Skin epidermis (tissue), 12 donors: ENCODE data around the gene CHST15.

Experiments used
- H3K27ac ChIP-seq, 21 experiments: fragments of 200-600 bp; sonication (generic) in 11 of 21; one replicate each; pipeline ENCODE4 v1.5.0; 2020; ENCODE audit warnings: mild to moderate bottlenecking in 3 of 21, inconsistent platforms in 2 of 21, moderate library complexity in 2 of 21
- H3K4me3 ChIP-seq, 7 experiments: fragments of 200-600 bp; sonication (generic) in 2 of 7; one replicate each; pipeline ENCODE4 v1.5.0; 2020; ENCODE audit warnings: inconsistent platforms in 2 of 7, mild to moderate bottlenecking in 2 of 7, moderate library complexity in 1 of 7

The CHST15 gene

DNA sequence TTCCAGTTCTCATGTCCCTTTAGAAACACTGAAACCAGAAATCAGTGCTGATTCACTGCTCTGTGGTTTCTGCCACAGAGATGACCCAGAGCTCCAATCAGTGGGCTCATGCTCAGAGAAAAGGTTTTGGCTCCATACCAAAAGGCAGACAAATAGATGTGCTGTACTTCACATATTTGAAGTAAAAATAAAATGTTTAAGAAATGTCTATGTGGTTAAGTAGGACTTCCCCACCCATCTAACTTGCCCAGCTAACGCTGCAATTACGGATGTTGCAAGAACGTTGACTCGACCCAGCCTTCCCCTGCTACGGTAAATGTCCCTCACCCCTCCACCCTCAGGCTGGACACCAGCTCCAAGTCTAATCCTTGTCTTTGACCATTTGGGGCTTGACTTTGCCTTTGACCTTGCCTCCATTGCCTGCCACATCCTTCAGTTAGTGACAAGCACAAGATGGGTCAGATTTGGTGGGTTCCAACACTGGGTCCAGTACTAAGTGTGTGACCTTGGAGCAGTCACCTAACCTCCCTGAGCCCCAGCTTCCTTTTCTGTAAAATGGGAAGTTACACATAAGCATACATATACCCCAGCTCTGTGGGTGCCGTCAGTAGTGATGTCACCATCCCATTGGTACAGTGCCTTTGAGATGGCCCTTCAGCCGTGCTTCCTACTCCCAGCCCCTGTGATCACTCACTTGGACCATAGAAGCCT lies 95.8 kb downstream of the CHST15 start:
- peak overlapping the region in 8 of 21 experiments; percentile 0 to 60 (median 46) for H3K27ac ChIP-seq
- no peak overlapping the region for H3K4me3 ChIP-seq

DNA sequence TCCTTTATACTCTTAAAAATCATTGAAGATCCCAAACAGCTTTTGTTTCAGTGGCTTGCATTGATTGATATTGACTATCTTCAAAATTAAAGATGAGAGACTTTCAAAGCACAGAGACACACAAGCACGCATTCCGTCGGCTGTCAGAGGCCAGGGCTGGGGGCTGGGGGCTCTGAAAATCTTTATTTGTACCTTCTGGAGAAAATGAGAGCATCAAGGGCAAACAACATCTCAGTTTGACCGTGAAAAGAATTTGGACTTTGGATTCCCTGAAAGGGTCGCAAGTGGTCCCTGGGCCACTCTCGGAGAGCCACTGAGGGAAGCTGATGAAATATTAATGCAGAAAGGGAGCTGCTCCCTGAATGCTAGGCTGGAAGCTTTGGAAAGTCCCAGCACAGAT lies 96.4 kb downstream of the CHST15 start:
- peak overlapping the region in 9 of 21 experiments; percentile 0 to 65 (median 46) for H3K27ac ChIP-seq
- H3K4me3 ChIP-seq = no peak overlapping the region

DNA sequence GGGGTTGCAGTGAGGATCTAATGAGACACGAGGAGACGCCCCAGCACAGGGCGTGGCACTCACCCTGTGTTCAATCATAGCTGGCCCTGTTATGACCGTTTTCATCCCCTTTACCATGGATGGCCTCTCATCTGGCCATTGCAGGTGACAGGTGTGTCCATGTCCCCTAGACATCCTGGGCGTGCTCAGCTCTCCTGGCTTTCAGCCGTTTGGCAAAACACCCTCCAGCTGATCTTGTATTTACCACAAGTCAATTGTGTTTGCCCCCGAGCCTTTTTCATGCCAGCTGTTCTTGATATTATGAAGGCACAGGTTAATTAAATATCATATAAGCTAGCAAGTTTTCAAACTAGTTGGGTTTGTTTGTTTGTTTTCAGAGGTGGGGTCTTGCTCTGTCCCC lies 97.1 kb downstream of the CHST15 start:
- Histone ChIP-seq H3K27ac (peak overlapping the region in 3 of 21 experiments; percentile 6 to 48 (median 37)), H3K4me3 (no peak overlapping the region)

DNA sequence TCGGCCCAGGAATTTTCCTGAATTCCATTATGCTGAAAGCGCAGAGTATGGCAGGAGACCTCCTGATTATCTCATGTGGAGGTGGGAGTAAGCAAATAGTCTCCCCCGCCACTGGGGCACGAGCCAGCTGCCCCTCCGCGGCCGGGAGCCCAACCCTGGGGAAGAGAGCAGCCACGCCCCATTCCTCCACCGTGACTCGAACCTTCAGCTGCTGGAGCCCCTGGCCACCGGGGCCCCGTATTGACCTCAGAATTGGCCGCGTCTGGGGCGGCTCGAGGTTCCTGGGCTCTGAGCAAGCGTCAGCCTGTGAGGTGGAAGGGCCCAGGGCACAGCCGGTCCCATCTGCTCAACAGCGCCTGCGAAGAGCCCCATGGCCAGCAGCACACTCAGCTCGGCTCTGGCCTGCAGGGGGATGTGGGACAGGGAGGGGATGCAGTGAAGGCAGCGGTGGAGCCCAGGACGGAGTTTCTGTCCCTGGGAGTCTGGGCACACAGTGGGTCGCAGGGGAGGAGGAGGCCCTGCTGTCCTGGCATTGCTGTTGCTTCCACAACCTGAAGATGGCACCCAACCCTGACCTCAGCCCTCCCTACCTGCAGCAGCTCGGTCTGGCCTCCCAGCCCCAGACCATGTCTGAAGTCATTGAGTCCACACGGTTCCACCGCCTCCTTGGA lies 97.8 kb downstream of the CHST15 start:
- peak overlapping the region in 7 of 21 experiments; percentile 6 to 67 (median 23) for H3K27ac ChIP-seq
- H3K4me3 ChIP-seq = peak overlapping the region in 3 of 7 experiments; percentile 4 to 17 (median 11)

DNA sequence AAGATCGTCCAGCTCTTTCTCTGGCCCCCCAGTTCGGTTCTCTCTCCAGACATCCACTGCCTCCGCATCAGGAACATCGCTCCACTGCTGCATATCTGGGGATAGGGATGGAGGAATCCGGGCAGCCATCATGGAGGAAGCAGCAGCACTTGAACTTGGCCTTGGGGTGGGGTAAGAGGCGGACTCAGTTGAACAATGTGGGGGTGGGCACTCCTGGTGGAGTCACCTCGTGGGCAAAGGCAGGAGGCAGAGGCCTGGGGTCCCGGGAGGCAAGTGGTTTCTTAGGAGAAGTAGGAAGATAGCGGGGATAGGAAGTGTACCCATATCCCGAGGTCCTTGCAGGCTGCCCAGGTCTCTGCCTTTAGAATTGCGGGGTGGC lies 98.3 kb downstream of the CHST15 start:
- Histone ChIP-seq H3K27ac (peak overlapping the region in 6 of 21 experiments; percentile 6 to 67 (median 30)), H3K4me3 (peak overlapping the region in 3 of 7 experiments; percentile 4 to 17 (median 11))

DNA sequence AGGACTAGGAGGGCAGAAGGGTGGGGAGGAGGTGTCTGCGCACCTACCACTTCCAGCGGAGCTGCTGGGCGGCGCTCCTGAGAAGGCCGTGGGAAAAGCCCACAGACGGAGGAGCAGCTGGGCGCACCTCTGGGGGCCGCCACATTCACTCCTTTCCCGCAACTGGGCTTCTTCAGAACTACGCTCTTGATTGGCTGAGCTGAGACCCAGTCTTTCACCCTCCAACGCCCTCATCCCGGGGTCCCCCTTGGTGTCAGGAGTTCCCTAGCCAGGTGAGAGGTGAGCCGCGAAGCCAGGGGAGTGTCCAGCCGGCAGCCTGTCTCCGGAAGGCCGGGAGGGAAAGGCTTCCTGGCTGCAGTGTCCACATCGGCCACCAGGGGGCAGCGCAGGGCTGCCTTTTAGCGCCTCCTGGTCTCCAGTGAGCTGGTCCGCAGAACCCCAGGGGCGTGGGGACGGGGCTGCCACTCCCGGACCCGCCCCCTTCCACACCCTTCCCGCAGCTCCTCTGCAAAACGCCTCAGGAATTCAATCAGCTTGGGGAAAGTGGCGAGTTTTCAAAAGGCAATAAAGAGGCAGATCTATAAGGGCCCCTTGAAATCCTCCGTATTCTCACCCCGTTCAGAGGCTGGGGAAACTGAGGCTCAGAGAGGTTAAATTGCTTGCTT lies 98.8 kb downstream of the CHST15 start:
- peak overlapping the region in 4 of 21 experiments; percentile 6 to 67 (median 30) for H3K27ac ChIP-seq
- H3K4me3 ChIP-seq = peak overlapping the region in 2 of 7 experiments; percentile 4 to 17

DNA sequence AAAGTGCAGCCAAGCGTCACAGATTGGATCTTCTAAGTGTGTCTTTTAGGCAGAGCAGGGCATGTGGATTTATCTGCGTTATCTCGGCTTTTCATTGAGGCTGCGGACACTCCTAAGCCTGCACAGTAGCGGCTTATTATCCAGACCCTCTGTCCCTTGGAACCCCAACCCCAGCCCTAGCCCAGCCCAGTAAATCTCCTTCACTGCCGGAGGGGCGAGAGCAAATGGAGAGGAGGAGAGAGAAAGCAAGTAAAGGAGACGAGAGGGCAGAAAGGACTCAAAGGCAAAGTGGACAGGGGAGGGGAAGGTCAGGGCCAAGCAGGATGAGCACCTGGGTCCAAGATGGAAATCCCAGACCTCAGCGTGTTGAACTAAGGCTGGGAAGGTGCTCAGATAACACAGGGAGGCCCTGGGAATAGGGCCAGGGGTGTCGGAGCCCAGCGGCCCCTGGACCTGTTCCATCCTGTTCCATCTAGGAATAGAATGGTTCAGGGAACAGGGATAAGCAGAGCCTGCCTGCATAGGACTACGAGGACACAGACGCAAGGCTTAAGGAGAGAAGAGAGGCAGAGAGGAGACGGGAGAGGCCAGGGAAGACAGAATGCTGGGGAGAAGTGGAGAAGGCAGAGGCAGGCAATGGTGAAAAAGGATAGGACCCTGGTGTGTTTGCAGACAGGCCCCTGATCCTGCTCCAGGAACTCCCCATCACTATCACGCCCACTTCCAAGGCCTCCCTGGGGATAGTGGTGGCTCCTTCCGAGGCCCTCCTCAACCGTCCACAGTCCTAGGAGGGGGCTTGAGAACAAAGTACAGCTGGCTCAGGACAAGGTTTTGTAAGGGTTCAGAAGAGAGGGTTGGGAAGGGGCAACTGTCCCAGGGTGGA lies 99.6 kb downstream of the CHST15 start:
- no peak overlapping the region for H3K27ac ChIP-seq
- H3K4me3 ChIP-seq = no peak overlapping the region

DNA sequence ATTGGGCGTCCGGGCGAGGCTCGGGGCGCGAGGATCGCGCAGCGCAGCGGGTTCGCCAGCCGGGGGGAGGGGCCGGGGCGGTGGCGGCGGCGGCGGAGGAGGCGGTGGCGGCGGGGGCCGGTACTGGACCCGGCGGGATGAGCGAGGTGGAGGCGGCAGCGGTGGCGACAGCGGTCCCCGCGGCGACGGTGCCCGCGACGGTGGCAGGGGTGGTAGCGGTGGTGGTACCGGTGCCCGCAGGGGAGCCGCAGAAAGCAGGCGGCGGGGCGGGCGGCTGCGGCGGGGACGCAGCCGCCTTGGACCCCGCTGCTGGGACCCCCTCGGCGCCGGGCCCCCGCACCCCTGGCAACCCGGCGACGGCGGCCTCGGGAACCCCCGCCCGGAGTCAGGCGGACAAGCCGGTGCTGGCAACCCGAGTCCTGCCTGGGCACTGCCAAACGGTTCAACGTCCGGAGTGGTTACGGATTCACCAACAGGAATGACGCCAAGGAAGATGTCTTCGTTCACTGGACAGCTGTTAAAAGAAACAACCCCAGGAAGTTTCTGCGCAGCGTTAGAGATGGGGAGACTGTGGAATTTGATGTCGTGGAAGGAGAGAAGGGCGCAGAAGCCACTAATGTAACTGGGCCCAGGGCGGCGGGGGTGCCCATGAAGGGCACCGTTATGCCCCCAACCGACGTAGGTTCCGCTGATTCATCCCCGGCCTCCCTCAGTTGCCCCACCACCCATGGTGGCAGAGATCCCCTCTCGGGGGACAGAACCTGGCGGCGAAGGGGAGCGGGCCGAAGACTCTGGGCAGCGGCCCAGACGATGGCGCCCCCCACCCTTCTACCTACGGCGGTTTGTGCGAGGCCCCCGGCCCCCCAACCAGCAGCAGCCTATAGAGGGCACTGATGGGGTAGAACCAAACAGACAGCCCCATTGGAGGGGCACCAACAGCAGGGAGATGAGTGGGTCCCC lies 101.5 kb downstream of the CHST15 start:
- H3K27ac ChIP-seq = no peak overlapping the region
- peak overlapping the region in 1 of 7 experiments; percentile 19 for H3K4me3 ChIP-seq

DNA sequence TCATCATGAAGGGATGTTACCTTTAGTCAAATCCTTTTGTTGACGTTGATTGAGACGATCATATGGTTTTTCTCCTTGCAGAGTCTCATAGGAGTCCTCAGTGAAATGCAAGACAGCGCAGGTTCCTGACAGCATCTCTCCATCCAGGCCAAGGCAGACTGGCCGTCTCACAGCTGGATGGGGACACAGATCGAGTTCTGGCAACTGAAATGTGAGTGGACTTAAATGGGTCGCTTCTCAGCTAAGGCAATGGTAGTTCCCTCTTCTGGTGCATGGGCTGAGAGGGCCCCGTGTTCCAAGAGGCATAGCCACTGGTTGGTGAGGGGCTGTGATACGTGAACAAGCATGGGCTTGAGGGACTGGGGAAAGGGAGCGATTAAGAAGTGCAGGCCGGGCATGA lies 102.5 kb downstream of the CHST15 start:
- Histone ChIP-seq H3K27ac (no peak overlapping the region), H3K4me3 (no peak overlapping the region)

DNA sequence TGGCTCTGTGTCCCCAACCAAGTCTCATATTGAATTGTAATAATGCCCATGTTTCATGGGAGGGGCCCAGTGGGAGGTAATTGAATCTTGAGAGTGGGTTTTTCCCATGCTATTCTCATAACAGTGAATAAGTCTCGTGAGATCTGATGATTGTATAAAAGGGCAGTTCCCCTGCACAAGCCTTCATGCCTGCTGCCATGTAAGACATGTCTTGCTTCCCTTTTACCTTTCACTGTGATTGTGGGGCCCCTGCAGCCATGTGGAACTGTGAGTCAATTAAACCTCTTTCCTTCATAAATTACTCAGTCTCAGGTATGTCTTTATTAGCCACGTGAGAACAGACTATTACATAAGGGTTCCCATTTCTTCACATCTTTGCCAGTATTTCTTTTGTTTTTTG lies 104.7 kb downstream of the CHST15 start:
- no peak overlapping the region for H3K27ac ChIP-seq
- H3K4me3 ChIP-seq = no peak overlapping the region

DNA sequence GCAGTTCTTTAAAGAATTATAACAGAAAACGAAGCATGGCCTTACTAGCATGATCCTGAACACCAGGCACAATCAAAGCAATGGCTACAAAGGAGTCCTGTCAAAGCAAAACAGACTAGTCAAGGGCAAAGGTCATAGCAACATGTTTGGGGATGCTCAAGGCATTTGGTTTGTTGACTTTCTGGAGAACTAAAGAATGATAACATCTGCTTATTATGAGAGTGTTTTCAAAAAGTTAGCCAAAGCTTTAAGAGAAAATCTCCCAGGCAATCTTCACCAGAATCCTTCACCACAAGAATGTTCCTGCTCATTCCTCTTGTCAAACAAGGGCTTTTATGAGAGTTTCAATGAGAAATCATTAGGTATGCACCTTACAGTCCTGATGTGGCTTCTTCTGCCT lies 106.7 kb downstream of the CHST15 start:
- H3K27ac ChIP-seq = no peak overlapping the region
- no peak overlapping the region for H3K4me3 ChIP-seq

DNA sequence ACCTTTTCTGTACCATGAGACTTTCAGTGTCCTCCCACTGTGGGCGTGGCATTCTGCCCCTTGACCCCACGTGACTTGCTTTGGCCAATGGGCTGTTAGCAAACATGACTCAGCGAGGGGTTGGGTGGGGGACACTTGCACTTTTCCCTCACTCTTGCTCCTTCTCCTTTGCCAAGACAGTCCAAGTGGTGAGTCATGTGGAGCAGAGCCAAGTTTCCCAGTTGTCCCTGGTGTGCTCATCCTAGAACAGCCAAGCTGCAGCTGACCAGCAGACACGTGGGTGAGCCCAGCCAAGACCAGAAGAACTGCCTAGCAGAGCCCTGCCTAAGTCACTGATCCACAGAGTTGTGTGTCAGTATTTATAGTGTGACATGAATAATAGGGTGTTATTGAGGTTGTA lies 119.0 kb downstream of the CHST15 start:
- Histone ChIP-seq H3K27ac (no peak overlapping the region), H3K4me3 (no peak overlapping the region)

DNA sequence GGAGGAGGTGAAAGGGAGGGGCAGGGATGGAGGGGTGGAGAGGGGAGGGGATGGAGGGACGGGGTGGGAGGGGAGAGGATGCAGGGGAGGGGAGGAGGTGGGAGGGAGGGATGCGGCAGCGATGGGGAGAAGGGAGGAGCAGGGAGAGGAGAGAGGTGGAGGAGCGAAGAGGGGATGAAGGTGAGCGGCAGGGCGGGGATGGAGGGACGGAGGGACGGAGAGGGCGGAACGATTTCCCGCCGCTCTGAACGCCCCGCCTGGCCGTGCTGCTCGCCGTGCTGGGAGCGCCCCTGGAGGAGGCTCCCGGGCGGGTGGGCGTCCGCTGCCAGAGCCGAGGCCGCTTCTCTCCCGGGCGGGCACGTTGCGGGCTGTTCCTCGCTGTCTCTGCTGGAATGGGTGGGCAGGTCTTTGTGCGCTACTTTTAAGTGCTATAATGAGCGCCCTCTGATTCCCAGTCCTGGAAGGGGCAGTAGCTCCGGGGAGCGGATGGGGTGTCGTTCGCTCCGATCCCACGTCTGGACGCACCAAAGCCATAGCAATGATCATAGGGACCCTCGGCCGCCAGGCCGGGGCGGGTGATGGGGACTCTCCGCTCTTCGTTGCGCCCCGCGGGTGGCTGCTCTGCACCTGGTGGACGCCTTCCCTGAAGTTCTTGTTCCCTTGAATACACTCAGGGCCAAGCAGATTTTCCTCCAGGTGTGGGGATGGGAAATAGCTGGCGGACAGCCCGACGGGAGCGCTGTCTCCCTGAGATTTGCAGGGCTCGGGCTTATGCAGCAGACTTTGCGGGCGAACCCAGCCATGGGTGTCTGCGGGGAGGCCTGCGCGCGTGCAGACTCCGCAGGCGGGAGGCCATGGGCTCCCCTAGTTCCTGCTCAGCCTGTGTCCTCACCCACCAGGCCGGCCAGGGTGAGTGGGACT lies 120.7 kb downstream of the CHST15 start:
- no peak overlapping the region for H3K4me3 ChIP-seq
- H3K27ac ChIP-seq = no peak overlapping the region

DNA sequence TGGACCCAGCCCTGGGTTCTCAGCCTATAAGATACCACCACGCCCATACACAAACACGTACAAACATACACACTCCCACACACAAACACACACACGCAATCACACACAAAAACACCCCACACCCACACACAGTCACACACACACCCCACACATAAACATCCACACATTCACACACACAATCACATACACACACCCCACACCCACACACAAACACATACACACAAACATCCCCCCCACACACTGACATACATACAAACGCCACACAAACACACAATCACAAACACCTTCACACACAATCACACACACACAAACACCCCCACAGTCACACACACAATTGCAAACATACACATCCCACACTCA lies 122.5 kb downstream of the CHST15 start:
- H3K4me3 ChIP-seq = no peak overlapping the region
- H3K27ac ChIP-seq = no peak overlapping the region

DNA sequence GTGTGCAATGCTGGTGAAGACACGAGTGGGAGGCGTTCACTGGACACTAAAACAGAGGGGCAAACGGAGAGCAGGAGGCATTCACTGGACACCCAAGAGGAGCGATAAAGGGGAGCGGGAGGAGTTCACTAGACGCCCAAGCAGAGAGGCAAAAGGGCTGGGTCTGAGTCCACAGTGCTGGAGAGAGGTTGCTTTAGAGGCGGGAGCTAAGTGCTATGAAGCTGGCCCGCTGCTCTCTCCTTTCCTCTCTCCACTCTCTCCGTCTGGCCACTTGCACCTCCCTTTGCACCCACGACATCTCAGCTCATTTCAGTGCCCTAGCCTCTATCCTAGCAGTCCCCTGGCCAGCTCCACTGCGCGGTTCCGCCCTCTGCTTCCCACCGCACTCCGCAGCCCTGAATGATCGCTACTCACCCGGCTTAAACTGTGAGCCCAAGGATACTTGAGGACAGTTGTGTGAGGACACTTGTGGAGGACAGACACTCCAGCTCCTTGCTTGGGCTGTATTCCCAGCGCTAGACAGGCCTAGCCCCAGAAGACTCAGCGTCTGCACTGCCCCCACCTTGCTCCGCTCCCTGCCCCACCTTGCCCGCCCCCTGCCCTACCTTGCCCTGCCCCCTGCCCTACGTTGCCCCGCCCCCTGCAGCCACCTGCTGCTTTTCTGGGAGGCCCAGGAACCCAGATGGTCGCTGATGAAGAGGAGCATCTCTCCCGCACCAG lies 123.0 kb downstream of the CHST15 start:
- no peak overlapping the region for H3K27ac ChIP-seq
- H3K4me3 ChIP-seq = no peak overlapping the region

DNA sequence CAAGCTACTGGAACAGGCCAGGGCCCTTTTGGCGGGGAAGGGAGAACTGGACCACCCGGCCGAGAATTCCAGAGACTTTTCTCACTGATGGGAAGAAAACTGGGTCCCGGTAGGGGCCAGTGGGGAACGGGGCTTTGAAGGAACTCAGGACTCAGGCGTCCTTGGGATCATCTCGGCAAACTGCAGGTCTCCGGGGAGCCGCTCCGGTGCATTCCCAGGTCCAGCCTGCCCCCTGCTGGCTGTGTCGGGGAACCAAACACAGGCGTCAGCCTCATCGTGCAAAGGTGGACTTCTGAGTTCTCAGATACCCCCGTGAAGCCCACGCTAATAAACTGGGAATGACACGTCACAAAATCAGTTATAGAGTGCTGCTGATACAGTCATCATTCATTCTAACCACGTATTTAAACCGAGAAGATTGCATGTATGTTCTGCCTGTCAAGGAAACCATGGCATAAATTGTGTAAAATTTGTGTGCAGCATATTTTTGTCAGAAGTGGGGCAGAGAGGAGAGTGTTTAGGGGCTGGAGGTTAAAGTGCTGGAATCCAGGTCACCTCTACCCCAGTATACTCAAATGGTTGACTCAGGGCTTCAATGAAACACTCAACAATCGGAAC lies 125.7 kb downstream of the CHST15 start:
- Histone ChIP-seq H3K4me3 (no peak overlapping the region), H3K27ac (no peak overlapping the region)

DNA sequence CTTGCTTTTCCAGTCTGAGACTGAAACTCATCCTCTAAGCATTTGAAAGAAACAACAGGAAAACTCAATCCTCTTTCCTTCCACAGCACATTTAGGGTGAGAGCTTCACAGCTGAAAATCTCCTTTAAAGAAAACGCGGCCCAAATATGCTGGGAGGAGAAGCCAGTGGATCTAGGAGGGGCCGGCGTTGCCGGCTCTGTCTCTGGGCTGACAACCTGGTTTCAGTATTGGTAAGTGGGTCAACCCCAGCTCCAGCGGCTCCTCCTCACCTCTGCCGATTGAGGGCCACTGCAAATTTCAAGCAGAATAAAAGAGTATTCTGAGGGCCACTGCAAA lies 126.5 kb downstream of the CHST15 start:
- Histone ChIP-seq H3K4me3 (no peak overlapping the region), H3K27ac (no peak overlapping the region)
